ENCODE measurements around the gene CNTFR.

- TF ChIP-seq CTCF (IDR thresholded peaks at IDR 0.05; ENCODE audit: low read depth, low read length, poor library complexity, severe bottlenecking) (no peak), EZH2phosphoT487 (IDR thresholded peaks at IDR 0.05; ENCODE audit: borderline replicate concordance, low read length) (no peak)
Measured at GRCh38 chr9:34558364-34558763, 31.2 kb downstream of the CNTFR start.
